Mesendoderm (in vitro differentiated cells): ENCODE results near the gene RAB8B.
"Not testable (repeated sequence)": the region's sequence is repeated elsewhere in the genome, so short reads cannot be mapped to it uniquely, and the experiment has no call there.

Experiments
- DNase-seq: peaks from one replicate; pipeline ENCODE4 v3.0.0; 2013
- H2AK5ac ChIP-seq: 2 replicates; pipeline ENCODE4 v1.6.1; 2013; ENCODE audit warnings: low read length, inconsistent platforms
- H2BK120ac ChIP-seq: 2 replicates; pipeline ENCODE4 v1.6.1; 2013; ENCODE audit warnings: low read depth, mild to moderate bottlenecking, low read length, moderate library complexity, mixed read lengths
- H2BK15ac ChIP-seq: replicated peaks from 2 replicates; pipeline ENCODE4 v1.6.1; 2013; ENCODE audit warnings: low read depth, mild to moderate bottlenecking, moderate library complexity
- H2BK5ac ChIP-seq: 2 replicates; pipeline ENCODE4 v1.6.1; 2013; ENCODE audit warnings: low read length, inconsistent platforms
- H3K18ac ChIP-seq: 2 replicates; pipeline ENCODE4 v1.6.1; 2013; ENCODE audit warnings: mild to moderate bottlenecking, low read length, mixed read lengths
- H3K23ac ChIP-seq: one replicate; pipeline ENCODE4 v1.6.1; 2013; ENCODE audit warnings: low read length
- H3K27ac ChIP-seq: 2 replicates; pipeline ENCODE4 v1.5.1; 2013; ENCODE audit warnings: low read depth, mild to moderate bottlenecking, inconsistent platforms, low read length, moderate library complexity
- H3K27me3 ChIP-seq: 2 replicates; pipeline ENCODE4 v1.6.1; 2013; ENCODE audit warnings: low read length, control low read depth, mild to moderate bottlenecking, inconsistent platforms; ENCODE audit not compliant: insufficient read depth, poor library complexity
- H3K36me3 ChIP-seq: 2 replicates; pipeline ENCODE4 v1.6.1; 2013; ENCODE audit warnings: low read length, inconsistent platforms; ENCODE audit not compliant: control insufficient read depth, insufficient read depth
- H3K4ac ChIP-seq: one replicate; pipeline ENCODE4 v1.6.1; 2013; ENCODE audit warnings: low read depth, mild to moderate bottlenecking, low read length, moderate library complexity
- H3K4me1 ChIP-seq: 2 replicates; pipeline ENCODE4 v1.6.1; 2013; ENCODE audit warnings: low read depth, low read length, inconsistent platforms; ENCODE audit not compliant: control insufficient read depth
- H3K4me2 ChIP-seq: 2 replicates; pipeline ENCODE4 v1.6.1; 2013; ENCODE audit warnings: low read length
- H3K4me3 ChIP-seq: 2 replicates; pipeline ENCODE4 v1.5.1; 2013; ENCODE audit warnings: mild to moderate bottlenecking, low read length
- H3K56ac ChIP-seq: one replicate; pipeline ENCODE4 v1.6.1; 2013; ENCODE audit warnings: low read length
- H3K79me1 ChIP-seq: 2 replicates; pipeline ENCODE4 v1.6.1; 2013; ENCODE audit warnings: low read length, inconsistent platforms
- H3K79me2 ChIP-seq: 2 replicates; pipeline ENCODE4 v1.6.1; 2013; ENCODE audit warnings: mild to moderate bottlenecking, low read length; ENCODE audit not compliant: control insufficient read depth, insufficient read depth
- H3K9ac ChIP-seq: 2 replicates; pipeline ENCODE4 v1.6.1; 2013; ENCODE audit warnings: low read length, inconsistent platforms
- H4K5ac ChIP-seq: one replicate; pipeline ENCODE4 v1.6.1; 2013; ENCODE audit warnings: low read length
- H4K8ac ChIP-seq: one replicate; pipeline ENCODE4 v1.6.1; 2013; ENCODE audit warnings: low read depth, mild to moderate bottlenecking, control low read depth, low read length, moderate library complexity
- WGBS: extraction: QIAGEN DNeasy Blood & Tissue Kit; methylation state at CpG from one replicate; pipeline ENCODE4 v1.1.7; 2013; ENCODE audit warnings: low lambda C conversion rate, missing lambda C conversion rate; ENCODE audit not compliant: insufficient coverage; ENCODE audit errors: extremely low coverage; 5-methylcytosine and 5-hydroxymethylcytosine counted together

The RAB8B gene

GRCh38 chr15:63237086-63237485 lies 47.7 kb downstream of the RAB8B start:
- H4K8ac ChIP-seq, H2BK5ac ChIP-seq, H3K79me1 ChIP-seq, H2BK15ac ChIP-seq, H3K9ac ChIP-seq, H3K23ac ChIP-seq, H3K4me3 ChIP-seq, H3K4me1 ChIP-seq, DNase-seq, H3K79me2 ChIP-seq, H3K36me3 ChIP-seq, H3K4me2 ChIP-seq, H4K5ac ChIP-seq, H3K4ac ChIP-seq, H3K18ac ChIP-seq, H3K27ac ChIP-seq, H2BK120ac ChIP-seq, H3K56ac ChIP-seq, H3K27me3 ChIP-seq, H2AK5ac ChIP-seq: not testable (repeated sequence)
- no CpG with 5 or more reads among the region's 1 CpG for WGBS

- Histone ChIP-seq H3K4me2 (no peak overlapping the region), H3K18ac (no peak overlapping the region), H3K9ac (no peak overlapping the region), H3K4ac (no peak overlapping the region), H3K56ac (no peak overlapping the region), H2BK120ac (no peak overlapping the region), H3K27me3 (no peaks in the 10 kb centered on the region), H4K8ac (no peak overlapping the region), H2AK5ac (no peak overlapping the region), H3K79me1 (peaks cover 2% of the 10 kb centered on the region), H3K4me1 (peaks cover 2% of the 10 kb centered on the region), H4K5ac (no peak overlapping the region), H3K79me2 (no peaks in the 10 kb centered on the region), H2BK15ac (no peak overlapping the region), H3K4me3 (no peak overlapping the region), H3K27ac (no peak overlapping the region), H3K36me3 (no peaks in the 10 kb centered on the region), H3K23ac (no peak overlapping the region), H2BK5ac (no peak overlapping the region)
- DNase-seq = no peak
Observed at GRCh38 chr15:63238171-63238570, 48.8 kb downstream of the RAB8B start.

GRCh38 chr15:63238796-63239195 lies 49.4 kb downstream of the RAB8B start:
- H2BK120ac ChIP-seq = no peak overlapping the region
- no peak overlapping the region for H3K18ac ChIP-seq
- no peak overlapping the region for H3K27ac ChIP-seq
- no peak overlapping the region for H2AK5ac ChIP-seq
- DNase-seq = no peak
- H3K23ac ChIP-seq = no peak overlapping the region
- H3K4me2 ChIP-seq = no peak overlapping the region
- no peak overlapping the region for H4K5ac ChIP-seq
- H2BK15ac ChIP-seq = no peak overlapping the region
- no peaks in the 10 kb centered on the region for H3K27me3 ChIP-seq
- H3K4me1 ChIP-seq = peaks cover 2% of the 10 kb centered on the region
- H3K79me2 ChIP-seq = no peaks in the 10 kb centered on the region
- H3K79me1 ChIP-seq = peaks cover 2% of the 10 kb centered on the region
- no peak overlapping the region for H2BK5ac ChIP-seq
- WGBS = no CpG with 5 or more reads among the region's 1 CpG
- H3K9ac ChIP-seq = no peak overlapping the region
- no peak overlapping the region for H4K8ac ChIP-seq
- no peak overlapping the region for H3K56ac ChIP-seq
- H3K36me3 ChIP-seq = no peaks in the 10 kb centered on the region
- no peak overlapping the region for H3K4me3 ChIP-seq
- H3K4ac ChIP-seq = no peak overlapping the region

GRCh38 chr15:63240109-63240508 lies 50.7 kb downstream of the RAB8B start:
- H3K23ac ChIP-seq = no peak overlapping the region
- H2BK15ac ChIP-seq = no peak overlapping the region
- WGBS = no CpG with 5 or more reads among the region's 3 CpGs
- H2BK120ac ChIP-seq = no peak overlapping the region
- no peak overlapping the region for H4K8ac ChIP-seq
- no peaks in the 10 kb centered on the region for H3K79me2 ChIP-seq
- no peak overlapping the region for H3K18ac ChIP-seq
- no peaks in the 10 kb centered on the region for H3K79me1 ChIP-seq
- H2BK5ac ChIP-seq = no peak overlapping the region
- H2AK5ac ChIP-seq = no peak overlapping the region
- no peak overlapping the region for H3K4me3 ChIP-seq
- H4K5ac ChIP-seq = no peak overlapping the region
- no peaks in the 10 kb centered on the region for H3K4me1 ChIP-seq
- no peaks in the 10 kb centered on the region for H3K36me3 ChIP-seq
- H3K9ac ChIP-seq = no peak overlapping the region
- H3K4me2 ChIP-seq = no peak overlapping the region
- H3K27me3 ChIP-seq = no peaks in the 10 kb centered on the region
- H3K27ac ChIP-seq = no peak overlapping the region
- no peak overlapping the region for H3K56ac ChIP-seq
- no peak for DNase-seq
- H3K4ac ChIP-seq = no peak overlapping the region

GRCh38 chr15:63241316-63241715 lies 51.9 kb downstream of the RAB8B start:
- Histone ChIP-seq H3K9ac (no peak overlapping the region), H3K79me1 (no peaks in the 10 kb centered on the region), H3K27ac (no peak overlapping the region), H3K79me2 (no peaks in the 10 kb centered on the region), H3K27me3 (no peaks in the 10 kb centered on the region), H3K18ac (no peak overlapping the region), H3K4me2 (no peak overlapping the region), H3K4ac (no peak overlapping the region), H2AK5ac (no peak overlapping the region), H2BK120ac (no peak overlapping the region), H3K4me1 (no peaks in the 10 kb centered on the region), H3K4me3 (no peak overlapping the region), H2BK5ac (no peak overlapping the region), H4K5ac (no peak overlapping the region), H3K56ac (no peak overlapping the region), H3K23ac (no peak overlapping the region), H3K36me3 (no peaks in the 10 kb centered on the region), H4K8ac (no peak overlapping the region), H2BK15ac (no peak overlapping the region)
- no CpG with 5 or more reads among the region's 1 CpG for WGBS
- DNase-seq = no peak

- Histone ChIP-seq H3K23ac (no peak overlapping the region), H4K8ac (no peak overlapping the region), H2BK120ac (no peak overlapping the region), H3K27ac (peak overlapping the region; percentile 41), H3K9ac (no peak overlapping the region), H3K4me2 (no peak overlapping the region), H3K36me3 (no peaks in the 10 kb centered on the region), H2BK15ac (no peak overlapping the region), H3K27me3 (no peaks in the 10 kb centered on the region), H3K4me3 (no peak overlapping the region), H3K4me1 (no peaks in the 10 kb centered on the region), H2AK5ac (no peak overlapping the region), H3K56ac (no peak overlapping the region), H3K79me2 (no peaks in the 10 kb centered on the region), H4K5ac (no peak overlapping the region), H3K18ac (no peak overlapping the region), H2BK5ac (no peak overlapping the region), H3K79me1 (no peaks in the 10 kb centered on the region), H3K4ac (no peak overlapping the region)
- DNase-seq = no peak
- no CpG with 5 or more reads among the region's 1 CpG for WGBS
Observed at GRCh38 chr15:63243101-63243500, 53.7 kb downstream of the RAB8B start.
